GM21786 (cell line): ENCODE data around the gene TSGA10.
A peak's percentile ranks its signal among the peaks of the same experiment; 100 is the strongest.
"Not testable (repeated sequence)": the region's sequence is repeated elsewhere in the genome, so short reads cannot be mapped to it uniquely, and the experiment has no call there.

ENCODE experiments used
- ATAC-seq: cut with Tn5 transposase; IDR thresholded peaks from one replicate; pipeline ENCODE4 v1.9.1; 2021; ENCODE audit not compliant: unreplicated experiment

TSGA10 gene

DNA sequence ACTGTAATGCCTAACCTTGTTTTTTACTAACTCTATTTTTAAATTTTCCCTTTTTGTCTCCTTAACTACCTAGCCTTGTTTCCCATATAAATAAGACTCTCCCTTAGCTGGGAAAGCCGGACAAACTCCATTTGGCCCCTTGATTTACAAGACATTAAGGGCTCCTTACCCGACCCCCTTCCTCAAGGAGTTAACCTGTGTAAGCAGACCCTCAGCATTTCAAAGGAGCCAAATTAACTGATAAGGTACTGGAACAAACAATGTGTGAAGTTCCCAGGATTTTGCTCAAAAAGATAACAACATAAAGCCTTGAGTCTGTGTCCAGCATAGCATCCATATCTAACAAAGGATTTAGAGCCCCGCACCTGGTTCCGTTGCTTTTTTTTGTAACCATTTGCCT is 72.9 kb downstream of the TSGA10 start:
- ATAC-seq, result no peak

DNA sequence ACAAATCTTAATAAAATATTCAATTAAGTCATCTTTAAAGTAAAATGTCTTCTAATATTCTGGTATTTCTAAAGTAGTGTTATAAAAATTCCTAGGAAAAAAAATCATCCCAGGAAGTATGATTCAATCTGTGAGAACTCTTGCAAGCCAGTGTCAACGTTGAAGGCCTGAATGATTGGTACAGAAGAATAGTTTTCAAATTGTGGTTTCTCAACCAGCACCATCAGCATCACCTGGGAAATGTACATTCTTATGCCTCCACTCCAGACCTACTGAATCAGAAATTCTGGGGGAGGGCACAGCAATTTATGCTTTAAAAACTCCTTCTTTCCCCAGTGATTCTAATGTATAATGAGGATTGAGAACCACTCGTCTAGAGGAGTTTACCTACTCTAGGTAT is 75.5 kb downstream of the TSGA10 start:
- ATAC-seq, result no peak

DNA sequence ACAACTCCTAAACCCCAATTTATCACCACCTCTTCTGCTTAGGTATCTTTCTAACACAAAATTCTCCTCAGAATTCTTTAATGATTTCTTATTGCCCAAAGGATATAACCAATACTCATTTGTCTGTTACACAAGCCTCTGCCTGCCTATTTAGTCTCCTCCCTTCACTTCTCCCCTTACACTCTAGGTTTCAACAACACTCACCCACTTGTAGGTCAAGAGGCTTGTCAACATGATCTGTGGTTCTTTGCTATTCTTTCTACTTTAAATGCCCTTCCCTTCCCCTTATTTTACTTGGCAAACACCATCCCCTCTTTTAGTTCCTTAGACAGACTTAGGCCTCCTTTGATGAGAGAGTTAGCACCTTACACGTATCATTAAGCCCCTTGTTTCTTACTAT is 82.2 kb downstream of the TSGA10 start:
- ATAC-seq, result no peak

GRCh38 chr2:99067871-99068625 is 86.7 kb downstream of the TSGA10 start:
- no peak for ATAC-seq

DNA sequence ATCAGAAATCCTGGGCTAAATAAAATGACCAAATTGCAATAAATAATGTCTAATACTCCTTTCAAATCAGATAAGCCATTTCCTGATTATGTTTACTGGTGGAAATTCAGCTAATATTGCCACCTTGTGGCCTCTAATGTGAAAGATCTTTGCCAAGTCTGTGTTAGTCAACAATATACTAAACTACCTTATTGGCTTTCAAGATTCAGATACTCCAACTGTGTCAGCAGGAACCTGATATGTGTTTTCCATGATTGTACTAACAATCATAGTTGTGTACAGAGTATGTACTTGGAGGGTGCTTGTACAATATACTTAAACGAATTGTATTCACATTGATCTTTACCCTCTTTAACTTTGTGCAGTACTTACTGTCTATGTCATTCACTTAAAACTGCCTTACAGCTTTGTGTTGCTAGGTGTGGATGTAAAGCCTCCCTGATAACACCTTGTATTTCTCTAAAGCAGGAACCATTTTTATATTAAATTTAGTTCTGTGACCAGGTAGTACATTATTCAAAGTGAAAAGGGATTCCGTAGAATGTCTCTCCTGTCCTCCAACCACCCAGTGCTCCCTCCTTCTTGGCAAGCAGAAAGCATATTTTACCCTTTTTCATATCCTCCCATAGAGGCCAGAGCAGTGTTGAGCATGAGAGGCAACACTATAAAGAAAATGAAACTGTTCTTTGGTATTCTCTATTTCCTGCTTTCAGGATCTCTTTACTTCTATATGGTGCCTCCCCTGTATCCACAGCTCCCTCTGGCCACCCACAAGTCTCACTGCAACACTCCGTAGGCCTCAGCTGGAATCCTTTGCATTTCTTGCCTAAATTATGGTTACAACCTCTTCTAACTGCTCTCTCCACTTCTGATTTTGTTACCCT is 88.4 kb downstream of the TSGA10 start:
- ATAC-seq, result peak; percentile 98

DNA sequence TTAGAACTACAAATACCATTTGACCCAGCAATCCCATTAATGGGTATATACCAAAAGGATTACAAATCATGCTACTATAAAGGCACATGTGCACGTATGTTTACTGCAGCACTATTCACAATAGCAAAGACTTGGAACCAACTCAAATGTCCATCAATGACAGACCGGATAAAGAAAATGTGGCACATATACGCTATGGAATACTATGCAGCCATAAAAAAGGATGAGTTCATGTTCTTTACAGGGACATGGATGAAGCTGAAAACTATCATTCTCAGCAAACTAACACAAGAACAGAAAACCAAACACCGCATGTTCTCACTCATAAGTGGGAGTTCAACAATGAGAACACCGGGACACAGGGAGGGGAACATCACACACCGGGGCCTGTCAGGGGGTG is 105.6 kb downstream of the TSGA10 start:
- not testable (repeated sequence) for ATAC-seq

GRCh38 chr2:99040736-99041300 is 113.9 kb downstream of the TSGA10 start:
- not testable (repeated sequence) for ATAC-seq

DNA sequence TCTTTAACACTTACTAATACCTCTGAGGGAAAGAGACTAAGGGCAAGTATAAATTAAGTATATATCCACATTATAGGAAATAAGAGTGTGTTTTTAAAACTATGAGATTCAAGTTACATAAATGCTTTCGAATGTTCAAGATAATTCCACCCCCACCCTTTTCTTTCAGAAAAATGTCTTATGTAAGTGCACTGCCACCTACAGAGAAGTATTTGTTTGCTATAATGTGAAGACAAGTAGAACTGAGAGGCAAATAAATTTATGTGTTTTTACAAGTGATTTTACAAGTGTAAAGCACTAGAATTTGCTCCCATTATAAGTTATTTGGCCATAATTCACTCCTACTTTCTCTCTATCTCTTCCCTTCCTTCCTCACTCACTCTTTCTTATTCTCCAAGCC is 118.8 kb downstream of the TSGA10 start:
- ATAC-seq, result no peak

DNA sequence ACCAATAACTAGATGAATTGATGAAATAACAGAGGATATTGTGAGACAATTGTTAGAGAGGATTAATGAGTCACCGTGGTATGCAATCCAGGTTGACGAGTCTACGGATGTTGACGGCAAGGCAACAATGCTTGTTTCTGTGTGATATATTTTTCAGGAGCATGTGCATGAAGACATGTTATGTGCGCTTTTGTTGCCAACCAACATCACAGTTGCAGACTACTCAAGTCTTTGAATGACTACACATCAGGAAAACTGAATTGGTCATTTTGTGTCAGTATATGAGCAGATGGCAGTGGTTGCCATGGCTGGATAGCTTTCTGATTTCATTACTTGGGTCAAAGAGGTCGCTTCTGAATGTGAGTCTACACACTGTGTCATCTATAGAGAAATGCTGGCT is 122.0 kb downstream of the TSGA10 start:
- no peak for ATAC-seq

- no peak for ATAC-seq
These were observed 122.7 kb downstream of the TSGA10 start for GRCh38 chr2:99032001-99032400.

DNA sequence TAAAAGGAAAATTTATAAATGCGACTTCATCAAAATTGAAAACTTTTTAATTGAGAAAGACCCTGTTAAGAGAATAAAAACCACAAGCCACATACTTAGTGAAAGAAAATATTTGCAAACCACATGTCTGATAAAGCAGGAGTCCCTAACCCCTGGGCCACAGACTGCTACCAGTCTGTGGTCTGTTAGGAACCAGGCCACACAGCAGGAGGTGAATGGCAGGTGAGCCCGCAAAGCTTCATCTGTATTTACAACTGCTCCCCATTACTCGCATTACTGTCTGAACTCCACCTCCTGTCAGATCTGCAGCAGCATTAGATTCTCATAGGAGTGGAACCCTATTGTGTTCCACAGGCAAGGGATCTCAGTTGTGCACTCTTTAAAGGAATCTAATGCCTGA is 123.3 kb downstream of the TSGA10 start:
- ATAC-seq, result no peak

DNA sequence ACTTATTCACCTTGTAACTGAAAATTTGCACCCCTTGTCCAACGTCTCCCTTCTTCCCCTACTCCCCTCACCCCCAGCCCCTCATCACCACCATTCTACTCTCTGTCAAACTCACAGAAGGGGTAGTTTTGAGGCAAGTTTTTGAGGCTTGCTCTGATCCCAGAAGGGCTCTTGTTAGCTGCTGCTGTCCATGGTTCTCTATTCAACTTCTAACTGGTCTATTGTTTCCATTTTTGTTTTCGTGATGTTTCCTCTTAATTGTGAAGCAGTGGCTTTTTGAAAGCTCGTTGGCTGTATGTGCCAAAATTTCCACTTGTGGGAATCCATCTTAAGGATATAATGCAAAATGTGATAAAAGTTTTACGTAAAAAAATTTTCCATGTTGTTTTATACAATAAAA is 126.2 kb downstream of the TSGA10 start:
- ATAC-seq, result no peak

- no peak for ATAC-seq
These were observed 126.9 kb downstream of the TSGA10 start for GRCh38 chr2:99027856-99028255.

GRCh38 chr2:99000708-99001107 is 154.0 kb downstream of the TSGA10 start:
- no peak for ATAC-seq

DNA sequence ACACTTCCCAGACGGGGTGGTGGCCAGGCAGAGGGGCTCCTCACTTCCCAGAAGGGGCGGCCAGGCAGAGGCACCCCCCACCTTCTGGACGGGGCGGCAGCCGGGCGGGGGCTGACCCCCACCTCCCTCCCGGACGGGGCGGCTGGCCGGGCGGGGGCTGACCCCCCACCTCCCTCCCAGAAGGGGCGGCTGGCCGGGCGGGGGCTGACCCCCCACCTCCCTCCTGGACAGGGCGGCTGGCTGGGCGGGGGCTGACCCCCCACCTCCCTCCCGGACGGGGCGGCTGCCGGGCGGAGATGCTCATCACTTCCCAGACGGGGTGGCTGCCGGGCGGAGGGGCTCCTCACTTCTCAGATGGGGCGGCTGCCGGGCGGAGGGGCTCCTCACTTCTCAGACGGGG is 166.0 kb downstream of the TSGA10 start:
- not testable (repeated sequence) for ATAC-seq

- ATAC-seq, result no peak
These were observed 168.7 kb downstream of the TSGA10 start for GRCh38 chr2:98985905-98986666.

GRCh38 chr2:98975611-98976010 is 179.1 kb downstream of the TSGA10 start:
- no peak for ATAC-seq

- no peak for ATAC-seq
These were observed 182.1 kb downstream of the TSGA10 start for GRCh38 chr2:98972582-98973167.

- ATAC-seq, result no peak
These were observed 194.8 kb downstream of the TSGA10 start for GRCh38 chr2:98959810-98960507.

DNA sequence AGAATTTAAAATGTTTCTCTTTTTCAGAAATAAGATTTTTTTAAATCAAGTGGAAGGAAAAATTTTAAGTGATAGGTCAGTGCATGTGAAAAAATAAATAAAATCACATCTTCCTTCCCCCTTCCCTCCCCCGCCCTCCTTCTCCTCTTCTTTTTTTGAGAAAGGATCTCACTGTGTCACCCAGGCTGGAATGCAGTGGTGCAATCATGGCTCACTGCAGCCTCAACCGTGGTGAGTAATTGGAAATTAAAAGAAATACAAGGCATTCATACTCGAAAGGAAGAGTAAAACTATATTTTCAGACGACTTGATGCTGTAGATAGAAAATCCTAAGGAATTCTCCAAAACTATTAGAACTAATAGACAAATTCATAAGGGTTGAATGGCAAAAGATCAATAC is 201.8 kb downstream of the TSGA10 start:
- ATAC-seq, result no peak
